Left lung (tissue), 10 donors: Measurements from ENCODE around the gene NPFFR1. TPM values are rescaled to one million over a fixed set of nuclear protein-coding genes. Genes with fewer than 3 reads are reported as not detected.

Experiments used
- ATAC-seq: fragments of 200-7000 bp; cut with Tn5 transposase; one replicate; pipeline ENCODE4 v1.9.1; 2020; ENCODE audit warnings: moderate library complexity
- DNase-seq, 4 donors: peaks; one replicate each; pipeline ENCODE4 v3.0.0-alpha.2; 2013 to 2020
- H3K27ac ChIP-seq, 2 donors: fragments of 200-600 bp; sonication (generic) in 1 of 2; one replicate each; pipeline versions ENCODE4 v1.5.0 to v1.8.0; 2020 to 2021
- H3K27me3 ChIP-seq, 2 donors: fragments of 200-600 bp; sonication (generic) in 1 of 2; one replicate each; pipeline versions ENCODE4 v1.5.0 to v1.8.0; 2020 to 2021
- H3K36me3 ChIP-seq, 2 donors: fragments of 200-600 bp; sonication (generic) in 1 of 2; one replicate each; pipeline versions ENCODE4 v1.5.0 to v1.8.0; 2020 to 2021
- H3K4me1 ChIP-seq, 2 donors: fragments of 200-600 bp; one replicate each; pipeline ENCODE4 v1.8.0; 2021
- H3K4me3 ChIP-seq, 2 donors: fragments of 200-600 bp; sonication (generic) in 1 of 2; one replicate each; pipeline versions ENCODE4 v1.5.0 to v1.8.0; 2020 to 2021; ENCODE audit warnings: mild to moderate bottlenecking in 1 of 2
- H3K9me3 ChIP-seq, 2 donors: fragments of 200-600 bp; sonication (generic) in 1 of 2; one replicate each; pipeline versions ENCODE4 v1.5.0 to v1.8.0; 2020 to 2021
- CTCF ChIP-seq, 2 donors: fragments of 200-600 bp; sonication (generic) in 1 of 2; IDR thresholded peaks; one replicate each; pipeline versions ENCODE4 v1.5.0 to v1.8.0; 2021; ENCODE audit warnings: antibody characterized with exemption in 2 of 2
- intact Hi-C, 2 donors: fragments of 100-400 bp; cut with DNase I; formaldehyde crosslinking; loops; one replicate each; pipeline versions ENCODE4 v1.11.2 to v1.14.2; 2022
- polyA plus RNA-seq, 6 donors: library from polyadenylated mRNA; unstranded; fragments of 120-200 nt; gene quantifications; one replicate each; pipeline ENCODE4 v1.2.1, GENCODE V29; 2013; ENCODE audit not compliant: insufficient read length in 6 of 6
- total RNA-seq, 2 donors: library from RNA; stranded (reverse); fragmentation: NEBNext Ultra II Directional; extraction: Animal tissue kit (Norgen Biotek cat#: 25700); gene quantifications; one replicate each; pipeline ENCODE4 v1.2.1, GENCODE V29; 2021
- donor health status: DM: no; HTN: yes; CAD: no.
- donor health status: DM: no; HTN: no; CAD: no.

The NPFFR1 gene
- total and polyA plus RNA-seq, 8 donors: 0.20 to 0.80 (median 0.42) TPM

DNA sequence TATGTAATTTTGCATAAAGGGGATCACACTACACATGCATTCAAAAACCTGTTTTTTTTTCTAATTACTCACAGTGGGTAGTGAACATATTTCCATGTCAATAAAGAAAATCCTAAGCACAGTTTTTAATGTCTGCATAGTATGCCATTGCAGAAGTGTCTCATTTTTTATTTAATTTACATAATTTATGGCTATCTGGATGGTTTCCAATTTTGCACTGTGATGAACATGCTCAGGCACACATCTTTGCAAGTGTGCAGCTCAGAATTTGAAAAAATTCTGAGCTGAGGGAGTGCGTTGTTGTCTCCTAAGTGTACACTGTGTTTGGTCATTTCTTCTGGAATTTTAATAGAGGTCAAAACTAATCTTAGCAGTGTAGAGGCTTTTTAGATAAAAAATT, 2.2 kb downstream of the NPFFR1 start:
- ATAC-seq (no peak), DNase-seq (no peak)
- no peaks in the 10 kb centered on the region for H3K36me3 ChIP-seq
- peaks cover 21 to 47% of the 10 kb centered on the region in 2 donors for H3K27me3 ChIP-seq
- intact Hi-C loops: no loop called here
- no peak overlapping the region for H3K27ac ChIP-seq
- TF ChIP-seq CTCF (IDR thresholded peaks at IDR 0.05): no peak
- no peak overlapping the region for H3K4me3 ChIP-seq
- H3K4me1 ChIP-seq: peaks cover 0 to 10% of the 10 kb centered on the region in 2 donors
- no peaks in the 10 kb centered on the region for H3K9me3 ChIP-seq

DNA sequence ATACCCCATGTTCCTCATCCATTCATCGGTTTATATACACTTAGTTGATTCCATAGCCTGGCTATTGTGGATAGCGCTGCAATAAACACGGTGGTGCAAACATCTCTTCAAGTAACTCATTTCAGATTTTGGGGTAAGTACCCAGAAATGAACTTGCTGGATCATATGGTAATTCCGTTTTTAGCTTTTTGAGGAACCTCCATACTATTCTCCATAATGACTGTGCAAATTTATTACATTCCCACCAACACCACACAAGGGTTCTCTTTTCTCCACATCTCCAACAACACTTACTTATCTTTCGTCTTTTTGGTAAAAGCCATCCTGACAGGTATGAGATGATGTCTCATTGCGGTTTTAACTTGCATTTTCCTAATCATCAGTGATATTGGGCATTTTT, 3.7 kb downstream of the NPFFR1 start:
- Histone ChIP-seq H3K9me3 (no peaks in the 10 kb centered on the region), H3K4me1 (peaks cover 0 to 11% of the 10 kb centered on the region in 2 donors), H3K36me3 (no peaks in the 10 kb centered on the region), H3K4me3 (no peak overlapping the region), H3K27ac (no peak overlapping the region), H3K27me3 (peaks cover 18 to 39% of the 10 kb centered on the region in 2 donors)
- no peak for DNase-seq
- no peak for ATAC-seq
- no peak for TF ChIP-seq CTCF (IDR thresholded peaks at IDR 0.05)
- intact Hi-C loops: no loop called here

DNA sequence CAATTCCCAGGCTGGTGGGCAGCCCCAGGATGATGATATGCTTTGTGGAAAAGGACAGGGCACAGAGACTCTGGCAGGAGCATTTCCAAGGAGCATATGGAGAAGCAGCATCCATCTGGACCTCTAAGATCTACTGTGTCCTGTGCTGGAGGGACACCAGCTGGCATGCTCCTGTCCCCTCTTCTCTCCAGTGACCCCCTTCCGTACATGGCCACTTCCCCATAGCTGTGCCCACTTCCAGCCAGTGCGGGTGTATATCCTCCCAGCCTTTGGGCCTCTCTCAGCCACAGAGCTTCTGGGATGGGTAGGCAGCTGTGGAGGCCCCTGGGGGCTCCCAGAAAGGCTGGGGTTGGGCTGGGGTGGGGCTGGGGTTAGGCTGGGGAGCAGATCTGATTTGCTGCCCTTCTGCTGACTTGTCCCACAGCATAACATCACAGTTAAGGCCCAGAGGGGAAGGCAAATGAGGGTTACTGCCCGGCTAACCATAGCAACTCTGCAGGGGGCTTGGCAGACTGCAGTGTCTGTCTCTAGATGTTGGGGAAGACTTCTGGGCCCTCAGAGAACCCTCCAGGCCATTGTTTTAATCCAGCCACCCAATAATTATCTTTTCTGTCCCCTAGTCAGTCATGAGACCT, 6.3 kb downstream of the NPFFR1 start:
- Histone ChIP-seq H3K27me3 (peaks cover 0 to 13% of the 10 kb centered on the region in 2 donors), H3K36me3 (no peaks in the 10 kb centered on the region), H3K27ac (no peak overlapping the region), H3K9me3 (no peaks in the 10 kb centered on the region), H3K4me3 (no peak overlapping the region), H3K4me1 (peaks cover 0 to 16% of the 10 kb centered on the region in 2 donors)
- DNase-seq: no peak
- ATAC-seq: no peak
- intact Hi-C loops: no loop called here
- no peak for TF ChIP-seq CTCF (IDR thresholded peaks at IDR 0.05)

GRCh38 chr10:70274643-70275042, 9.2 kb downstream of the NPFFR1 start:
- TF ChIP-seq CTCF (IDR thresholded peaks at IDR 0.05): no peak
- intact Hi-C loops: no loop called here
- Histone ChIP-seq H3K4me3 (no peak overlapping the region), H3K27me3 (no peaks in the 10 kb centered on the region), H3K4me1 (peaks cover 0 to 16% of the 10 kb centered on the region in 2 donors), H3K36me3 (no peaks in the 10 kb centered on the region), H3K27ac (no peak overlapping the region), H3K9me3 (no peaks in the 10 kb centered on the region)
- DNase-seq (peak in 2 of 4 donors; percentile 51 to 68), ATAC-seq (peak; percentile 75)

- H3K27ac ChIP-seq: no peak overlapping the region
- no peak overlapping the region for H3K4me3 ChIP-seq
- H3K27me3 ChIP-seq: no peaks in the 10 kb centered on the region
- no peaks in the 10 kb centered on the region for H3K9me3 ChIP-seq
- H3K36me3 ChIP-seq: no peaks in the 10 kb centered on the region
- TF ChIP-seq CTCF (IDR thresholded peaks at IDR 0.05): peak; percentile 25 to 52
- DNase-seq (no peak), ATAC-seq (peak; percentile 46)
- H3K4me1 ChIP-seq: peaks cover 0 to 17% of the 10 kb centered on the region in 2 donors
- intact Hi-C loops: no loop called here
Observed at GRCh38 chr10:70272925-70273316, 10.9 kb downstream of the NPFFR1 start.
